H9 (cell line): ENCODE results near the gene SLC22A5. TPM values are rescaled to one million over a fixed set of nuclear protein-coding genes. Genes with fewer than 3 reads are reported as not detected.

Source experiments
- DNase-seq: peaks from one replicate; pipeline ENCODE4 v3.0.0-alpha.2; 2017
- H2AFZ ChIP-seq: one replicate; pipeline ENCODE4 v1.6.1; 2013; ENCODE audit warnings: mild to moderate bottlenecking, low read length, control low read depth, moderate library complexity
- H2AK5ac ChIP-seq: 2 replicates; pipeline ENCODE4 v1.6.1; 2013; ENCODE audit warnings: low read length, control low read depth, mixed read lengths; ENCODE audit not compliant: insufficient read length
- H2BK120ac ChIP-seq: one replicate; pipeline ENCODE4 v1.6.1; 2013; ENCODE audit warnings: low read depth, mild to moderate bottlenecking, low read length, control low read depth, inconsistent platforms; ENCODE audit not compliant: poor library complexity, severe bottlenecking
- H2BK12ac ChIP-seq: 2 replicates; pipeline ENCODE4 v1.6.1; 2013; ENCODE audit warnings: low read length, control low read depth, mixed read lengths, low read depth; ENCODE audit not compliant: insufficient read length
- H2BK15ac ChIP-seq: 2 replicates; pipeline ENCODE4 v1.6.1; 2013; ENCODE audit warnings: low read depth, low read length, control low read depth
- H2BK20ac ChIP-seq: one replicate; pipeline ENCODE4 v1.6.1; 2013; ENCODE audit warnings: low read depth, mild to moderate bottlenecking, low read length, control low read depth, inconsistent platforms; ENCODE audit not compliant: poor library complexity, severe bottlenecking
- H2BK5ac ChIP-seq: 2 replicates; pipeline ENCODE4 v1.6.1; 2013; ENCODE audit warnings: low read length, control low read depth, mixed read lengths; ENCODE audit not compliant: insufficient read length
- H3K14ac ChIP-seq: 2 replicates; pipeline ENCODE4 v1.6.1; 2013; ENCODE audit warnings: low read length, control low read depth; ENCODE audit not compliant: insufficient read depth
- H3K18ac ChIP-seq: 2 replicates; pipeline ENCODE4 v1.6.1; 2013; ENCODE audit warnings: low read depth, mild to moderate bottlenecking, mixed read lengths, low read length, control low read depth; ENCODE audit not compliant: insufficient read length
- H3K23ac ChIP-seq: 2 replicates; pipeline ENCODE4 v1.6.1; 2013; ENCODE audit warnings: low read length, control low read depth, mixed read lengths, low read depth; ENCODE audit not compliant: insufficient read length
- H3K23me2 ChIP-seq: 2 replicates; pipeline ENCODE4 v1.6.1; 2013; ENCODE audit warnings: low read depth, mild to moderate bottlenecking, mixed read lengths, low read length, control low read depth; ENCODE audit not compliant: insufficient read length, poor library complexity, severe bottlenecking
- H3K27ac ChIP-seq: 2 replicates; pipeline ENCODE4 v1.5.1; 2013; ENCODE audit warnings: low read length, control low read depth, mixed read lengths, low read depth; ENCODE audit not compliant: insufficient read length
- H3K27me3 ChIP-seq: 2 replicates; pipeline ENCODE4 v1.6.1; 2013; ENCODE audit warnings: low read length, control low read depth, inconsistent platforms; ENCODE audit not compliant: insufficient read depth
- H3K4ac ChIP-seq: 2 replicates; pipeline ENCODE4 v1.6.1; 2013; ENCODE audit warnings: low read depth, mild to moderate bottlenecking, control low read depth, inconsistent platforms, low read length, moderate library complexity
- H3K4me1 ChIP-seq: 2 replicates; pipeline ENCODE4 v1.6.1; 2013; ENCODE audit warnings: low read length, control low read depth, inconsistent platforms; ENCODE audit not compliant: insufficient read depth
- H3K4me2 ChIP-seq: 2 replicates; pipeline ENCODE4 v1.6.1; 2013; ENCODE audit warnings: low read length, control low read depth, mixed read lengths; ENCODE audit not compliant: insufficient read length, insufficient read depth
- H3K56ac ChIP-seq: 2 replicates; pipeline ENCODE4 v1.6.1; 2013; ENCODE audit warnings: low read depth, mild to moderate bottlenecking, mixed read lengths, low read length, control low read depth; ENCODE audit not compliant: insufficient read length
- H3K79me1 ChIP-seq: 2 replicates; pipeline ENCODE4 v1.6.1; 2013; ENCODE audit warnings: low read depth, mild to moderate bottlenecking, moderate library complexity, low read length, control low read depth, inconsistent platforms; ENCODE audit not compliant: insufficient read depth, poor library complexity, severe bottlenecking
- H3K79me2 ChIP-seq: 2 replicates; pipeline ENCODE4 v1.6.1; 2013; ENCODE audit warnings: low read length, control low read depth, inconsistent platforms; ENCODE audit not compliant: insufficient read depth
- H3K9ac ChIP-seq: 2 replicates; pipeline ENCODE4 v1.6.1; 2013; ENCODE audit warnings: low read length, control low read depth, mixed read lengths; ENCODE audit not compliant: insufficient read length; ENCODE audit errors: extremely low read depth
- H3K9me3 ChIP-seq: one replicate; pipeline ENCODE4 v1.6.1; 2013; ENCODE audit warnings: low read depth, low read length, inconsistent platforms; ENCODE audit not compliant: control insufficient read depth
- H3T11ph ChIP-seq: one replicate; pipeline ENCODE4 v1.6.1; 2013; ENCODE audit warnings: mild to moderate bottlenecking, low read length, control low read depth, inconsistent platforms
- H4K20me1 ChIP-seq: one replicate; pipeline ENCODE4 v1.6.1; 2013; ENCODE audit not compliant: control insufficient read depth, insufficient read length, insufficient read depth
- H4K5ac ChIP-seq: 2 replicates; pipeline ENCODE4 v1.6.1; 2013; ENCODE audit warnings: low read depth, mild to moderate bottlenecking, mixed read lengths, low read length, control low read depth; ENCODE audit not compliant: insufficient read length
- H4K8ac ChIP-seq: replicated peaks from 2 replicates; pipeline ENCODE4 v1.6.1; 2013; ENCODE audit warnings: low read length, control low read depth, mixed read lengths, low read depth; ENCODE audit not compliant: insufficient read length
- H4K91ac ChIP-seq: 2 replicates; pipeline ENCODE4 v1.6.1; 2013; ENCODE audit warnings: low read depth, mild to moderate bottlenecking, moderate library complexity, mixed read lengths, low read length, control low read depth; ENCODE audit not compliant: insufficient read length
- H3K27ac Mint-ChIP-seq, 3 experiments: 2 replicates in 2 of 3; 3 replicates in 1 of 3; pipeline ENCODE4 v1.8.0; 2020 to 2021; ENCODE audit warnings: mixed read lengths in 3 of 3, mild to moderate bottlenecking in 1 of 3, moderate library complexity in 1 of 3
- H3K27me3 Mint-ChIP-seq: 2 replicates; pipeline ENCODE4 v1.8.0; 2021; ENCODE audit warnings: low read depth, mild to moderate bottlenecking, moderate library complexity, mixed read lengths
- H3K36me3 Mint-ChIP-seq, 3 experiments: 2 replicates in 2 of 3; 3 replicates in 1 of 3; pipeline ENCODE4 v1.8.0; 2020 to 2021; ENCODE audit warnings: low read depth in 3 of 3, mixed read lengths in 3 of 3; ENCODE audit not compliant: insufficient read depth in 1 of 3
- H3K4me1 Mint-ChIP-seq, 2 experiments: 2 replicates each; pipeline ENCODE4 v1.8.0; 2020; ENCODE audit warnings: mixed read lengths in 2 of 2
- H3K4me3 Mint-ChIP-seq, 2 experiments: 2 replicates in 1 of 2; 3 replicates in 1 of 2; pipeline ENCODE4 v1.8.0; 2020 to 2021; ENCODE audit warnings: mild to moderate bottlenecking in 2 of 2, mixed read lengths in 2 of 2, moderate library complexity in 1 of 2
- H3K9me3 Mint-ChIP-seq, 2 experiments: 2 replicates in 1 of 2; 3 replicates in 1 of 2; pipeline ENCODE4 v1.8.0; 2020; ENCODE audit warnings: mild to moderate bottlenecking in 2 of 2, mixed read lengths in 2 of 2, moderate library complexity in 1 of 2
- WGBS: extraction: QIAGEN DNeasy Blood & Tissue Kit; methylation state at CpG from one replicate; pipeline ENCODE4 v1.1.7; 2013; ENCODE audit warnings: missing lambda C conversion rate, low lambda C conversion rate, mixed read lengths; ENCODE audit not compliant: insufficient read length; ENCODE audit errors: extremely low coverage; 5-methylcytosine and 5-hydroxymethylcytosine counted together
- total RNA-seq: library from RNA; stranded (reverse); gene quantifications from 2 replicates; pipeline ENCODE4 v1.2.1, GENCODE V29; 2021
- TF ChIP-seq, protein P1 (sequence below): fragments of 200-600 bp; sonication (generic); conservative IDR thresholded peaks from 3 replicates; pipeline ENCODE4 v1.8.0; 2021; ENCODE audit warnings: antibody characterized with exemption, mild to moderate bottlenecking

The SLC22A5 gene
- total RNA-seq, 1 experiment from 2014 or later, result 3.4 TPM

DNA sequence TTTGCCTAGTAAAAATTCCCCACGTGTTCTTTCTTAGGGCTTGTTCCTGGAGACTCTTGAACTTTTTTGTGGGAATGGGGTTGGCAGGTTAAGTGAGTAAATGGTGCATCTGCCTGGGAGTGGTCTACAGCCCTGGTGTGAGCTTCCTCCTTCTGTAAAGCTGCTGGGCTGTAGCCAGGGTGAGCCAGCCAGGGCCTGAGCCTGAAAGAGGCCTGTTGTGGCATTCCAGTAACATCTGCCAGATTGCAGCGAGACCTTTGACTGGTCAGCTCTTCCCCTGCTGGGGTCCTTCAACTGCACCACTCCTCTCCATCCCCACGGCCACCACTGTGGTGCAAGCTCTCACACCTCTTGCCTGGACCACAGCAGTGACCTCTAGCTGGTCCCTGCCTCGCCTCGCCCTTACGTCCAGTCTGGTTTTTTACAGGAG, 47.5 kb downstream of the SLC22A5 start:
- Histone ChIP-seq H4K8ac (no peak overlapping the region), H3K4ac (no peak overlapping the region), H3K27me3 (no peaks in the 10 kb centered on the region), H3K27ac (no peak overlapping the region), H4K5ac (no peak overlapping the region), H2BK12ac (no peak overlapping the region), H3K4me2 (no peak overlapping the region), H3K23ac (no peak overlapping the region), H3K23me2 (no peaks in the 10 kb centered on the region), H3K4me1 (no peaks in the 10 kb centered on the region), H3K79me1 (no peaks in the 10 kb centered on the region), H2BK15ac (no peak overlapping the region), H3K9me3 (no peaks in the 10 kb centered on the region), H2AFZ (no peak overlapping the region), H4K20me1 (no peaks in the 10 kb centered on the region), H3K9ac (no peak overlapping the region), H3K18ac (no peak overlapping the region), H3K56ac (no peak overlapping the region), H2BK120ac (no peak overlapping the region), H2BK5ac (no peak overlapping the region), H3T11ph (no peak overlapping the region), H3K14ac (no peak overlapping the region), H2AK5ac (no peak overlapping the region), H2BK20ac (no peak overlapping the region), H4K91ac (no peak overlapping the region), H3K79me2 (no peaks in the 10 kb centered on the region)
- Mint-ChIP-seq H3K4me1 (peaks cover 10 to 12% of the 10 kb centered on the region in 2 experiments), H3K27me3 (peaks cover 2% of the 10 kb centered on the region; the same call in 1 of the 2 replicates), H3K4me3 (no peak overlapping the region), H3K36me3 (no peaks in the 10 kb centered on the region), H3K9me3 (no peaks in the 10 kb centered on the region; a peak in 1 of 5 replicates), H3K27ac (no peak overlapping the region)
- WGBS, result no CpG with 5 or more reads among the region's 6 CpGs
- TF ChIP-seq, protein P1, sequence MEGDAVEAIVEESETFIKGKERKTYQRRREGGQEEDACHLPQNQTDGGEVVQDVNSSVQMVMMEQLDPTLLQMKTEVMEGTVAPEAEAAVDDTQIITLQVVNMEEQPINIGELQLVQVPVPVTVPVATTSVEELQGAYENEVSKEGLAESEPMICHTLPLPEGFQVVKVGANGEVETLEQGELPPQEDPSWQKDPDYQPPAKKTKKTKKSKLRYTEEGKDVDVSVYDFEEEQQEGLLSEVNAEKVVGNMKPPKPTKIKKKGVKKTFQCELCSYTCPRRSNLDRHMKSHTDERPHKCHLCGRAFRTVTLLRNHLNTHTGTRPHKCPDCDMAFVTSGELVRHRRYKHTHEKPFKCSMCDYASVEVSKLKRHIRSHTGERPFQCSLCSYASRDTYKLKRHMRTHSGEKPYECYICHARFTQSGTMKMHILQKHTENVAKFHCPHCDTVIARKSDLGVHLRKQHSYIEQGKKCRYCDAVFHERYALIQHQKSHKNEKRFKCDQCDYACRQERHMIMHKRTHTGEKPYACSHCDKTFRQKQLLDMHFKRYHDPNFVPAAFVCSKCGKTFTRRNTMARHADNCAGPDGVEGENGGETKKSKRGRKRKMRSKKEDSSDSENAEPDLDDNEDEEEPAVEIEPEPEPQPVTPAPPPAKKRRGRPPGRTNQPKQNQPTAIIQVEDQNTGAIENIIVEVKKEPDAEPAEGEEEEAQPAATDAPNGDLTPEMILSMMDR, result no peak
- no peak for DNase-seq
